ENCODE measurements around the gene LAMC3. TPM values are rescaled to one million over a fixed set of nuclear protein-coding genes. Genes with fewer than 3 reads are reported as not detected.
"Not testable (repeated sequence)": the region's sequence is repeated elsewhere in the genome, so short reads cannot be mapped to it uniquely, and the experiment has no call there.

The LAMC3 gene
- total RNA-seq, 2 experiments from 2014 or later = 0.40 to 0.59 TPM

- H3K27ac Mint-ChIP-seq = no peak overlapping the region
- H3K9me3 Mint-ChIP-seq (ENCODE audit: low read depth) = no peaks in the 10 kb centered on the region
- ChIA-PET CTCF (interaction anchor here (1.2 kb wide), 1 partner anchor 10 kb away, joined by 3 read pairs; no protein-coding TSS in a partner anchor), POLR2A (no interaction called here)
- H3K27me3 Mint-ChIP-seq = peaks cover 6% of the 10 kb centered on the region
- DNase-seq = no peak
- H3K4me3 Mint-ChIP-seq = no peak overlapping the region
- no peaks in the 10 kb centered on the region for H3K4me1 Mint-ChIP-seq
- H3K36me3 Mint-ChIP-seq (ENCODE audit: low read depth) = no peaks in the 10 kb centered on the region
- intact Hi-C loops (cut with DNase I, micrococcal nuclease) = no loop called here
- no peak for ATAC-seq
Measured at GRCh38 chr9:130995086-130996011, 13.6 kb upstream of the LAMC3 start.

- intact Hi-C loops (cut with DNase I, micrococcal nuclease) = no loop called here
- DNase-seq (no peak), ATAC-seq (no peak)
- Mint-ChIP-seq H3K36me3 (ENCODE audit: low read depth) (no peaks in the 10 kb centered on the region), H3K27ac (no peak overlapping the region), H3K9me3 (ENCODE audit: low read depth) (no peaks in the 10 kb centered on the region), H3K4me1 (no peaks in the 10 kb centered on the region), H3K4me3 (no peak overlapping the region), H3K27me3 (peaks cover 12% of the 10 kb centered on the region)
- CTCF ChIA-PET = no interaction called here
- POLR2A ChIA-PET = no interaction called here
Measured at GRCh38 chr9:130996205-130996604, 12.8 kb upstream of the LAMC3 start.

- CTCF ChIA-PET = interaction anchor here (1.0 kb wide), 1 partner anchor 118 kb away, joined by 4 read pairs; no protein-coding TSS in a partner anchor
Measured at GRCh38 chr9:130996676-130997394, 12.1 kb upstream of the LAMC3 start.

GRCh38 chr9:130997395-130997684, 11.6 kb upstream of the LAMC3 start:
- no peaks in the 10 kb centered on the region for H3K4me1 Mint-ChIP-seq
- ChIA-PET CTCF (interaction anchor here (1.0 kb wide), 1 partner anchor 119 kb away, joined by 4 read pairs; no protein-coding TSS in a partner anchor), POLR2A (no interaction called here)
- no peaks in the 10 kb centered on the region for H3K36me3 Mint-ChIP-seq (ENCODE audit: low read depth)
- no peak for DNase-seq
- ATAC-seq = no peak
- H3K4me3 Mint-ChIP-seq = no peak overlapping the region
- H3K27ac Mint-ChIP-seq = no peak overlapping the region
- H3K9me3 Mint-ChIP-seq (ENCODE audit: low read depth) = no peaks in the 10 kb centered on the region
- intact Hi-C loops (cut with DNase I, micrococcal nuclease) = no loop called here
- H3K27me3 Mint-ChIP-seq = peaks cover 12% of the 10 kb centered on the region

More at GRCh38 chr9:130996676-130997394, 12.1 kb upstream of the LAMC3 start:
- intact Hi-C loops (cut with DNase I, micrococcal nuclease) = no loop called here
- peaks cover 12% of the 10 kb centered on the region for H3K27me3 Mint-ChIP-seq
- H3K4me3 Mint-ChIP-seq = no peak overlapping the region
- ATAC-seq (no peak), DNase-seq (no peak)
- H3K27ac Mint-ChIP-seq = no peak overlapping the region
- H3K9me3 Mint-ChIP-seq (ENCODE audit: low read depth) = no peaks in the 10 kb centered on the region
- H3K4me1 Mint-ChIP-seq = no peaks in the 10 kb centered on the region
- H3K36me3 Mint-ChIP-seq (ENCODE audit: low read depth) = no peaks in the 10 kb centered on the region
- POLR2A ChIA-PET = no interaction called here

- H3K27me3 Mint-ChIP-seq = peaks cover 12% of the 10 kb centered on the region
- no peak overlapping the region for H3K4me3 Mint-ChIP-seq
- H3K27ac Mint-ChIP-seq = no peak overlapping the region
- no peaks in the 10 kb centered on the region for H3K36me3 Mint-ChIP-seq (ENCODE audit: low read depth)
- DNase-seq = peak; percentile 80
- CTCF ChIA-PET = interaction anchor here (0.6 to 2.6 kb wide), 14 partner anchors 9 to 1189 kb away, joined by 3 to 10 read pairs (median 4); no protein-coding TSS in a partner anchor
- POLR2A ChIA-PET = interaction anchor here (0.7 kb wide), 1 partner anchor 559 kb away, joined by 3 read pairs; no protein-coding TSS in a partner anchor
- H3K4me1 Mint-ChIP-seq = no peaks in the 10 kb centered on the region
- no peaks in the 10 kb centered on the region for H3K9me3 Mint-ChIP-seq (ENCODE audit: low read depth)
- peak; percentile 63 for ATAC-seq
- intact Hi-C loops (cut with DNase I, micrococcal nuclease) = loop anchor here in 1 of 2 experiments (1.0 kb wide), 2 partner anchors 132 to 291 kb away; no protein-coding TSS in a partner anchor
Measured at GRCh38 chr9:130997925-130998596, 10.9 kb upstream of the LAMC3 start.

GRCh38 chr9:130998597-130999244, 10.3 kb upstream of the LAMC3 start:
- peaks cover 12% of the 10 kb centered on the region for H3K27me3 Mint-ChIP-seq

GRCh38 chr9:130999245-130999623, 9.7 kb upstream of the LAMC3 start:
- CTCF ChIA-PET = interaction anchor here (0.5 to 2.6 kb wide), 6 partner anchors 36 to 136 kb away, joined by 3 to 9 read pairs (median 4); no protein-coding TSS in a partner anchor
- peaks cover 12% of the 10 kb centered on the region for H3K27me3 Mint-ChIP-seq
- no peak overlapping the region for H3K27ac Mint-ChIP-seq
- no peaks in the 10 kb centered on the region for H3K36me3 Mint-ChIP-seq (ENCODE audit: low read depth)
- POLR2A ChIA-PET = no interaction called here
- ATAC-seq = no peak
- H3K4me3 Mint-ChIP-seq = no peak overlapping the region
- intact Hi-C loops (cut with DNase I, micrococcal nuclease) = no loop called here
- H3K9me3 Mint-ChIP-seq (ENCODE audit: low read depth) = no peaks in the 10 kb centered on the region
- no peak for DNase-seq
- no peaks in the 10 kb centered on the region for H3K4me1 Mint-ChIP-seq

More at GRCh38 chr9:130998597-130999244, 10.3 kb upstream of the LAMC3 start:
- Mint-ChIP-seq H3K36me3 (ENCODE audit: low read depth) (no peaks in the 10 kb centered on the region), H3K9me3 (ENCODE audit: low read depth) (no peaks in the 10 kb centered on the region), H3K4me1 (no peaks in the 10 kb centered on the region), H3K4me3 (no peak overlapping the region), H3K27ac (no peak overlapping the region)
- intact Hi-C loops (cut with DNase I, micrococcal nuclease) = loop anchor here in 1 of 2 experiments (1.0 kb wide), 2 partner anchors 132 to 291 kb away; no protein-coding TSS in a partner anchor
- CTCF ChIA-PET = interaction anchor here (0.5 to 2.6 kb wide), 14 partner anchors 8 to 1188 kb away, joined by 3 to 10 read pairs (median 4); no protein-coding TSS in a partner anchor
- POLR2A ChIA-PET = interaction anchor here (0.7 kb wide), 1 partner anchor 560 kb away, joined by 3 read pairs; no protein-coding TSS in a partner anchor
- ATAC-seq (no peak), DNase-seq (no peak)

GRCh38 chr9:131000526-131000925, 8.4 kb upstream of the LAMC3 start:
- H3K4me3 Mint-ChIP-seq = not testable (repeated sequence)

GRCh38 chr9:131001021-131001420, 8.0 kb upstream of the LAMC3 start:
- Mint-ChIP-seq H3K36me3 (ENCODE audit: low read depth) (no peaks in the 10 kb centered on the region), H3K27me3 (peaks cover 12% of the 10 kb centered on the region), H3K4me3 (no peak overlapping the region), H3K9me3 (ENCODE audit: low read depth) (no peaks in the 10 kb centered on the region), H3K27ac (no peak overlapping the region), H3K4me1 (no peaks in the 10 kb centered on the region)
- ATAC-seq (no peak), DNase-seq (no peak)
- ChIA-PET POLR2A (no interaction called here), CTCF (interaction anchor here (0.6 kb wide), 1 partner anchor 51 kb away, joined by 4 read pairs; no protein-coding TSS in a partner anchor)
- intact Hi-C loops (cut with DNase I, micrococcal nuclease) = no loop called here

More at GRCh38 chr9:131000526-131000925, 8.4 kb upstream of the LAMC3 start:
- peaks cover 12% of the 10 kb centered on the region for H3K27me3 Mint-ChIP-seq
- H3K9me3 Mint-ChIP-seq (ENCODE audit: low read depth); DNase-seq; H3K4me1 Mint-ChIP-seq; intact Hi-C loops (cut with DNase I, micrococcal nuclease); POLR2A ChIA-PET; H3K27ac Mint-ChIP-seq; H3K36me3 Mint-ChIP-seq (ENCODE audit: low read depth); ATAC-seq: not testable (repeated sequence)
- CTCF ChIA-PET = interaction anchor here (0.6 kb wide), 1 partner anchor 130 kb away, joined by 3 read pairs; no protein-coding TSS in a partner anchor

GRCh38 chr9:131001990-131002389, 7.0 kb upstream of the LAMC3 start:
- CTCF ChIA-PET = interaction anchor here (0.6 kb wide), 1 partner anchor 432 kb away, joined by 3 read pairs; no protein-coding TSS in a partner anchor
- peaks cover 12% of the 10 kb centered on the region for H3K27me3 Mint-ChIP-seq
- no peak overlapping the region for H3K27ac Mint-ChIP-seq
- POLR2A ChIA-PET = no interaction called here
- H3K9me3 Mint-ChIP-seq (ENCODE audit: low read depth) = no peaks in the 10 kb centered on the region
- ATAC-seq (no peak), DNase-seq (no peak)
- intact Hi-C loops (cut with DNase I, micrococcal nuclease) = no loop called here
- H3K4me3 Mint-ChIP-seq = no peak overlapping the region
- no peaks in the 10 kb centered on the region for H3K4me1 Mint-ChIP-seq
- no peaks in the 10 kb centered on the region for H3K36me3 Mint-ChIP-seq (ENCODE audit: low read depth)
